ENCODE measurements around the gene COMMD10.
A peak's percentile ranks its signal among the peaks of the same experiment; 100 is the strongest.

Gene COMMD10

DNA sequence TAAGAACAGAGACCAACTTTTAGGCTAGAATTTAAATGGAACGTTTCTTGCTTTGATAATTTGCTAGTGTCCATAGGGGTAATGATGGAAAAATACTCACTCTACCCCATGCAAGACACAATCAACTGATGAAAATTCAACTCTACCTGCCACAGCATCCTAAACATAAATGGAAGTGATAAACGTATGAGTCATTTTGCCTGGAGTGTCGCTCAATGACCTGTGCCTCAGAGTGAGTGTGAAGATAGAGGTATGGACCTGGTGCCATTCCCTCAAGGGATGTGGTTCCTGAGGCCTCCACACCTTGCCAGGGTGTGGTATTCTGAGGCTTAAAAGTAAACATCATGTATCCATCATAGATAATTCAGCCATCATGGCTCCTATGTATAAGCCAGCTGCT is 38.6 kb upstream of the COMMD10 start:
- no peak for DNase-seq (ENCODE audit: low read depth)
- H3K4me3 ChIP-seq (ENCODE audit: low read length), result no peak overlapping the region
- TF ChIP-seq, protein P1, sequence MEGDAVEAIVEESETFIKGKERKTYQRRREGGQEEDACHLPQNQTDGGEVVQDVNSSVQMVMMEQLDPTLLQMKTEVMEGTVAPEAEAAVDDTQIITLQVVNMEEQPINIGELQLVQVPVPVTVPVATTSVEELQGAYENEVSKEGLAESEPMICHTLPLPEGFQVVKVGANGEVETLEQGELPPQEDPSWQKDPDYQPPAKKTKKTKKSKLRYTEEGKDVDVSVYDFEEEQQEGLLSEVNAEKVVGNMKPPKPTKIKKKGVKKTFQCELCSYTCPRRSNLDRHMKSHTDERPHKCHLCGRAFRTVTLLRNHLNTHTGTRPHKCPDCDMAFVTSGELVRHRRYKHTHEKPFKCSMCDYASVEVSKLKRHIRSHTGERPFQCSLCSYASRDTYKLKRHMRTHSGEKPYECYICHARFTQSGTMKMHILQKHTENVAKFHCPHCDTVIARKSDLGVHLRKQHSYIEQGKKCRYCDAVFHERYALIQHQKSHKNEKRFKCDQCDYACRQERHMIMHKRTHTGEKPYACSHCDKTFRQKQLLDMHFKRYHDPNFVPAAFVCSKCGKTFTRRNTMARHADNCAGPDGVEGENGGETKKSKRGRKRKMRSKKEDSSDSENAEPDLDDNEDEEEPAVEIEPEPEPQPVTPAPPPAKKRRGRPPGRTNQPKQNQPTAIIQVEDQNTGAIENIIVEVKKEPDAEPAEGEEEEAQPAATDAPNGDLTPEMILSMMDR (conservative IDR thresholded peaks at IDR 0.05; ENCODE audit: low read depth, low read length), result no peak

DNA sequence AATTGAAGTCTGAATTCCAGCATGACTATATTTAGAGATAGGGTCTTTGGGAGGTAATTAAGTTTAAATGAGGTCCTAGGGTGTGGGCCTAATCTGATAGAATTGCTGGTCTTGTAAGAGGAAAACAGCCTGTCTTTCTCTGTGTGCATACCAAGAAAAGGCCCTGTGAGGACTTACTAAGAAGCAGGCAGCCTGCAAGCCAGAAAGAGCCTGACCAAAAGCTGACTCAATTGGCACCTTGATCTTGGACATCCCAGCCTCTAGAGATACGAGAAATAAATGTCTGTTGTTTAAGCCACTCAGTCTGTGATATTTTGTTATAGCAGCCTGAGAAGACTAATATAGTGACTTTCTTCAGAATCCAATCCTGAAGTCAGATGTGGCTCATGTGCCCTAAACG is 38.0 kb upstream of the COMMD10 start:
- no peak overlapping the region for H3K4me3 ChIP-seq (ENCODE audit: low read length)
- no peak for DNase-seq (ENCODE audit: low read depth)
- TF ChIP-seq, protein P1 (conservative IDR thresholded peaks at IDR 0.05; ENCODE audit: low read depth, low read length), result no peak

DNA sequence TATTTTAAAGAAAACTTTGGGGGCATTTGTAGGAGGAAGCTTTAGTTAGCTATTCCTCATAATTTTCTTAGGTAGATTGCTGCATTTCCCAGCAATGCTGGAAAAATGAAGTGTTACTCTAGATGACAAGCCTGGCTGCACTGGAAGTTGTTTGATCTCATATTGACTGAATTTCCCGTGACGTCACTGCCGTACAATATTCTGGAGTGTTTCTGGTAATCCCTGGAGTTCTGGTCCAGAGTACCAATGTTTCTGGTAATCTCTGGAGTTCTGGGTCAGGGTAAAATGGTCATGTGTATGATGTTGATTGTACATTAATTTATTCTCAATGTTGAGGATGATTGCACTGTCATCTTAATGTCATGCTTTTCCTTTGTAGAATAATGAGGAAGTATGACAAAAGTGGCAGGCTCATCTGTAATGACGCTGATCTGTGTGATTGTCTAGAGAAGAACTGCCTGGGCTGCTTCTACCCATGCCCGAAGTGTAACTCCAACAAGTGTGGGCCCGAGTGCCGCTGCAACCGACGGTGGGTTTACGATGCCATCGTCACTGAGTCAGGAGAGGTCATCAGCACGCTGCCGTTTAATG is 26.4 kb upstream of the COMMD10 start:
- TF ChIP-seq, protein P1 (conservative IDR thresholded peaks at IDR 0.05; ENCODE audit: low read depth, low read length), result no peak
- no peak overlapping the region for H3K4me3 ChIP-seq (ENCODE audit: low read length)
- DNase-seq (ENCODE audit: low read depth), result no peak

DNA sequence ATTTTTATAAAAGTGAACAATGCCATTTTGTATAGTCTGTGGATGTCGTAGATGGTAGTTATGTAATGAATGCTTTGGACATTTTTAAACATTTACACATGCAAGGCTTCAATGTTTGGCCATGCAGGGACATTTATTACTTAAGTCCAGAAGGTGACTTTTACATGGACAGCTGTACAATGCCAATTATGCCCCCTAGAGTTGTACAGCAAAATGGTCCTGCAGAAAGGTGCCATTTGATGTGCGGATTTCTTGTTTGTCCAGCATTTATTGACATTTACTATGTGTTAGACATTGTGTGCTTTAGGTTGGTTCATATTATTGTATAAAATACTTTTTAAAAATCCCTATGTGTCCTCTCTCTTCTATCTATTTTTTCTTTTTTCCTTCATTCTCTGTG is 22.5 kb upstream of the COMMD10 start:
- DNase-seq (ENCODE audit: low read depth), result no peak
- TF ChIP-seq, protein P1 (conservative IDR thresholded peaks at IDR 0.05; ENCODE audit: low read depth, low read length), result no peak
- H3K4me3 ChIP-seq (ENCODE audit: low read length), result no peak overlapping the region

DNA sequence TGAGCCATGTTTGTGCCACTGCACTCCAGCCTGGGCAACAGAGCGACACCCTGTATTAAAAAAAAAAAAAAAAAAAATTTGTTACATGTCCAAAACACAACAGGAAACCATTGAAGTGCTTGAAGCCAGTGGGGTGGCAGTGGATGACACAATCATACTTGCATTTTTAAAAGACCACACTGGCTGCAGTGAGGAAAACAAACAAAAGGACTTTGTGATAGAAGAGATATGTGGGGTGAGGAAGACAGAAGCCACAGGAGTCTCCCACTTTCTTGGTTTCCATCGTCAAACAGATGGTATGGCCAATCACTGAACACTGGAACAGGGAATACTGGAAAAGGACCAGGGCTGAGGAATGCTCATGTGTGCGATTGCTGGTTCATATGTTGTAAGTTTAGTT is 20.9 kb upstream of the COMMD10 start:
- TF ChIP-seq, protein P1 (conservative IDR thresholded peaks at IDR 0.05; ENCODE audit: low read depth, low read length), result no peak
- no peak overlapping the region for H3K4me3 ChIP-seq (ENCODE audit: low read length)
- DNase-seq (ENCODE audit: low read depth), result no peak

DNA sequence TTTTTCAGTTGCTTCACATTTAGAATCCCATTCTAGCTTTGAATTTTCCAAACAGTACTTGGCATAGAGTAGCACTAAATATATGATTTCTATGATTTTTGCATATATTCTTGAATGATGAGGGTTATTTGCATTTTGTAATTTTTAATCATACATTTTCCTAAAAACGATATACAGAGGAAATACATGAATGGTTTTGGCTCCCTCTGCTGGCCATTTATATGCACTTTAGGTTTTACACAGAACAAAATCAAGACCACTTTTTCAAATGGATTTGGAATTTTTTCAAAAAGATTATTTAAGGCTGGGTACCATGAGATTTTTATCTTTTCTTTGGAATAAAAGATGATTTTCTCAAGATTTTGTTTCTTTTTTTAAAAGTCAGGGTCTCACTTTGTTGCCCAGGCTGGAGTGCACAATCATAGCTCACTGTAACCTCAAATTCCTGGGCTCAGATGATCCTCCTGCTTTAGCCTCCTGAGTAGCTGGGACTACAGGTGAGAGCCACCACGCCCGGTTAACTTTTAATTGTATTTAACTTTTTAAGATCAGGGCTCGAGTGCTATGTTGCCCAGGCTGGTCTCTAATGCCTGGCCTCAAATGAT is 16.7 kb upstream of the COMMD10 start:
- DNase-seq (ENCODE audit: low read depth), result no peak
- no peak overlapping the region for H3K4me3 ChIP-seq (ENCODE audit: low read length)
- TF ChIP-seq, protein P1 (conservative IDR thresholded peaks at IDR 0.05; ENCODE audit: low read depth, low read length), result peak; percentile 74

DNA sequence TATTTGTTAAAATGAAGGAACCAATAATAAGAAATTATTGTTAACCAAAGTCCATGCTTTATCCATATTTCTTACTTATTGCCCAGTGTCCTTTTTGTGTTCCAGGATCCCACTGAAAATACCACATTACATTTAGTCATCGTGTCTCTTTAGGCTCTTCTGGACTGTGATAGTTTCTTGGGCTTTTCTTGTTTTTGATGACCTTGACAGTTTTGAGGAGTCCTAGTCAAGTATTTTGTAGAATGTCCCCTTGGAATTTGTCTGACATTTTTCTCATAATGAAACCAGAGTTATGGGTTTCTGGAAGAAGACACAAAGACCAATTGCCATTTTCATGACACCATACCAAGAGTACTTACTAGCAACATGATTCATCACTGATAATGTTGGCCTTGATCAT is 13.6 kb upstream of the COMMD10 start:
- H3K4me3 ChIP-seq (ENCODE audit: low read length), result no peak overlapping the region
- no peak for DNase-seq (ENCODE audit: low read depth)
- TF ChIP-seq, protein P1 (conservative IDR thresholded peaks at IDR 0.05; ENCODE audit: low read depth, low read length), result no peak
